WTC11 (cell line): ENCODE measurements around the gene RBM42. TPM values are rescaled to one million over a fixed set of nuclear protein-coding genes. Genes with fewer than 3 reads are reported as not detected.

ENCODE experiments used
- ATAC-seq: fragments of 200-7000 bp; cut with Tn5 transposase; 2 replicates; pipeline ENCODE4 v1.10.0; 2021; ENCODE audit warnings: mild to moderate bottlenecking, moderate library complexity
- CTCF ChIA-PET: fragments of 300-600 bp; sonication (Branson Sonifier 250); formaldehyde crosslinking; loops from one replicate; lab custom pipeline; 2021; ENCODE audit warnings: antibody characterized with exemption; lab: Charles Lee
- POLR2A ChIA-PET: fragments of 350-600 bp; sonication (Branson Sonifier 250); formaldehyde crosslinking; loops from one replicate; lab custom pipeline; 2021; ENCODE audit warnings: antibody characterized with exemption; lab: Charles Lee
- DNase-seq: peaks from one replicate; pipeline ENCODE4 v3.0.0; 2021; ENCODE audit warnings: low spot score
- H3K27ac Mint-ChIP-seq: 2 replicates; pipeline ENCODE4 v1.8.0; 2021; ENCODE audit warnings: mixed read lengths
- H3K27me3 Mint-ChIP-seq: 2 replicates; pipeline ENCODE4 v1.8.0; 2021; ENCODE audit warnings: low read depth, mild to moderate bottlenecking, moderate library complexity, mixed read lengths
- H3K36me3 Mint-ChIP-seq: 2 replicates; pipeline ENCODE4 v1.8.0; 2021; ENCODE audit warnings: mixed read lengths
- H3K4me1 Mint-ChIP-seq: 2 replicates; pipeline ENCODE4 v1.8.0; 2022; ENCODE audit warnings: mixed read lengths
- H3K4me3 Mint-ChIP-seq: 2 replicates; pipeline ENCODE4 v1.8.0; 2021; ENCODE audit warnings: mild to moderate bottlenecking, moderate library complexity, mixed read lengths
- H3K9me3 Mint-ChIP-seq: 2 replicates; pipeline ENCODE4 v1.8.0; 2021; ENCODE audit warnings: mixed read lengths
- AFF4 ChIP-seq: sonication (generic); formaldehyde crosslinking; IDR thresholded peaks from 2 replicates; pipeline ENCODE4 v1.8.1; 2023; ENCODE audit warnings: mild to moderate bottlenecking, missing genetic modification reagents, borderline replicate concordance
- ATF1 ChIP-seq: sonication (generic); formaldehyde crosslinking; IDR thresholded peaks from 2 replicates; pipeline ENCODE4 v1.8.1; 2023; ENCODE audit warnings: mild to moderate bottlenecking, moderate library complexity, missing genetic modification reagents
- E2F1 ChIP-seq: sonication (generic); formaldehyde crosslinking; IDR thresholded peaks from 2 replicates; pipeline ENCODE4 v1.8.0; 2022; ENCODE audit warnings: mild to moderate bottlenecking, missing genetic modification reagents
- E2F5 ChIP-seq: sonication (generic); formaldehyde crosslinking; IDR thresholded peaks from 2 replicates; pipeline ENCODE4 v1.8.1; 2022; ENCODE audit warnings: mild to moderate bottlenecking, moderate library complexity, missing genetic modification reagents
- EMX1 ChIP-seq: fragments of 250-450 bp; sonication (Bioruptor Pico); IDR thresholded peaks from 2 replicates; pipeline ENCODE4 v1.8.0; 2021; ENCODE audit warnings: mild to moderate bottlenecking
- GRHL2 ChIP-seq: fragments of 250-450 bp; sonication (Bioruptor Pico); IDR thresholded peaks from 2 replicates; pipeline ENCODE4 v1.8.0; 2022; ENCODE audit warnings: mild to moderate bottlenecking, moderate library complexity; ENCODE audit not compliant: insufficient replicate concordance, severe bottlenecking
- HMGA2 ChIP-seq: fragments of 250-450 bp; sonication (Bioruptor Pico); IDR thresholded peaks from 2 replicates; pipeline ENCODE4 v1.4.0; 2021; ENCODE audit warnings: mild to moderate bottlenecking, moderate library complexity
- MXD4 ChIP-seq: fragments of 250-450 bp; sonication (Bioruptor Pico); IDR thresholded peaks from 2 replicates; pipeline ENCODE4 v1.8.0; 2021; ENCODE audit warnings: mild to moderate bottlenecking, moderate library complexity, borderline replicate concordance
- NFYB ChIP-seq: sonication (generic); formaldehyde crosslinking; conservative IDR thresholded peaks from 2 replicates; pipeline ENCODE4 v1.8.0; 2022; ENCODE audit warnings: low read depth, missing genetic modification reagents
- PRRX2 ChIP-seq: fragments of 250-450 bp; sonication (Bioruptor Pico); IDR thresholded peaks from 2 replicates; pipeline ENCODE4 v1.8.0; 2021; ENCODE audit warnings: mild to moderate bottlenecking
- RORB ChIP-seq: fragments of 250-450 bp; sonication (Bioruptor Pico); IDR thresholded peaks from 2 replicates; pipeline ENCODE4 v1.9.0; 2021; ENCODE audit warnings: mild to moderate bottlenecking
- USF2 ChIP-seq: sonication (generic); formaldehyde crosslinking; IDR thresholded peaks from 2 replicates; pipeline ENCODE4 v1.8.1; 2023; ENCODE audit warnings: mild to moderate bottlenecking, missing genetic modification reagents, moderate library complexity
- ZNF232 ChIP-seq: sonication (generic); formaldehyde crosslinking; IDR thresholded peaks from 2 replicates; pipeline ENCODE4 v1.8.0; 2022; ENCODE audit warnings: mild to moderate bottlenecking, missing genetic modification reagents
- ZNF416 ChIP-seq: fragments of 250-450 bp; sonication (Bioruptor Pico); IDR thresholded peaks from 2 replicates; pipeline ENCODE4 v1.9.0; 2021; ENCODE audit warnings: mild to moderate bottlenecking, inconsistent platforms
- ZNF532 ChIP-seq: fragments of 250-450 bp; sonication (Bioruptor Pico); IDR thresholded peaks from 2 replicates; pipeline ENCODE4 v1.9.0; 2021; ENCODE audit warnings: mild to moderate bottlenecking, borderline replicate concordance
- total RNA-seq: library from RNA; stranded (reverse); gene quantifications from 3 replicates; pipeline ENCODE4 v1.2.3, GENCODE V29; 2021
- TF ChIP-seq, protein P1 (sequence below): sonication (generic); formaldehyde crosslinking; IDR thresholded peaks from 2 replicates; pipeline ENCODE4 v1.8.0; 2022; ENCODE audit warnings: mild to moderate bottlenecking, missing genetic modification reagents
- TF ChIP-seq, protein P2 (sequence below): sonication (generic); formaldehyde crosslinking; IDR thresholded peaks from 2 replicates; pipeline ENCODE4 v1.8.1; 2022; ENCODE audit warnings: low read depth, missing genetic modification reagents, borderline replicate concordance
- TF ChIP-seq, protein P3 (sequence below): sonication (generic); formaldehyde crosslinking; IDR thresholded peaks from 2 replicates; pipeline ENCODE4 v1.8.1; 2022; ENCODE audit warnings: low read depth, mild to moderate bottlenecking, moderate library complexity, missing genetic modification reagents, borderline replicate concordance
- TF ChIP-seq, protein P4 (sequence below): fragments of 250-450 bp; sonication (Bioruptor Pico); IDR thresholded peaks from 2 replicates; pipeline ENCODE4 v1.9.0; 2021; ENCODE audit warnings: mild to moderate bottlenecking

Gene RBM42
- total RNA-seq, 1 experiment from 2014 or later: 94.9 TPM

DNA sequence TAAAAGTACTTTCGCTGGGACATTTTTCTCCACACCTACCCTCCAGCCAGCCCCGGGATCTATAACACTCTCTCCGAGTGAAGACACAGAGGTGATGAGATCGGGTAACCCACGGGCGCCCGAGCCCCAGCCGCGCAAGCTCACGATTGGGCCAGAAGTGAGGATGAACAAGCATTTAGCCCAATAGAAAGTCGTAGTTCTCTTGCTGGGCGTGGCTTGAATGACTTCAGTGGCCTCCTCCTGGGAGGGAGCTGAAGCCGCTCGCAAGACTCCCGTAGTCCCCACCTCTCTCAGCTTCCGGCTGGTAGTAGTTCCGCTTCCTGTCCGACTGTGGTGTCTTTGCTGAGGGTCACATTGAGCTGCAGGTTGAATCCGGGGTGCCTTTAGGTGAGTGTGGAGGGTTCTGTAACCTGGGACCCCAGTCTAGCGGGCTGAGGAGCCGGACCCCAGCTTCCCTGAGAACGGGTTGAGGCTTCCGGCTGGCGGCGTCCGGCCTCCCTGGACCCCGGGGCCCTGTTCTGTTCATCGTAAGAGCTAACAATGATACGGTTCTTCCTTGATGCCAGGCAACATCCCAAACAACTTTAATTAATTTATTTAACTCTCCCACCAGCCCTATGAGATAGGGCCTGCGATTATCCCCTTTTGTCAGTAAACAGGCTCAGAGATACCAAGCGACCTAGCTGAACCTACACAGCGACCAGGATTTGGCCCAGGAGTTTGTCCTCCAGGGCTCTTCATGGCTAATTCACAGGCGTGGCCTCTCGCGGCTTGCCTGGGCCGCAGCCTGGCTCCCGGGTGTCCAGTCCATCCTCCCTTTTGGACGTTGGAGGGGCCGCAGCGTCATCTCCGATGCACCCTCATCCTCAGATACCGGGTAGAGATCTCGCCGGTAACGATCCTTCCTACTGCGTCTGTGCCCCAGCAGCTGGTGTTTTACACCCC is 19.5 kb downstream of the RBM42 start, which contains the start of gene COX6B1 (continued):
- TF ChIP-seq ZNF532 (CRISPR knock-in tag): no peak
- peak; percentile 88 for TF ChIP-seq NFYB (CRISPR knock-in tag)
- TF ChIP-seq PRRX2 (CRISPR knock-in tag): no peak
- no peak for TF ChIP-seq MXD4 (CRISPR knock-in tag)
- TF ChIP-seq ZNF232 (CRISPR knock-in tag): peak; percentile 59; the same call in 1 of the 2 replicates
- no peak for TF ChIP-seq HMGA2 (CRISPR knock-in tag)
- no peak for TF ChIP-seq EMX1 (CRISPR knock-in tag)

DNA sequence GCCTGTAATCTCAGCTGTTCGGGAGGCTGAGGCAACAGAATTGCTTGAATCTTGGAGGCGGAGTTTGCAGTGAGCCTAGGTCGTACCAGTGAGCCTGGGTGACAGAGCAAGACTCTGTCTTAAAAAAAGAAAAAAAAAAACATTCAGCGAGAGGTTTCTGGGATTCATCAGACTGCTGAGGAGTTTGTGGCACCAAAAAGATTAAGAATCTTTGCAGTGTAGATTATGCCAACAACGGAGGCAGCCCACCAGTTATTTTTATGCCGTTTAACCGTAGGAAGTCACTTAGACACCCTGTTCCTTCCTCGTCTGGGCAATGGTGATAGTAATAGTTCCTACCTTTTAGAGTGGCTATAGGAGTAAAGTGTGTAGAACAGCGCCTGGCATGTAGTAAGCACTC is 21.7 kb downstream of the RBM42 start:
- H3K4me3 Mint-ChIP-seq: 0 out of 2 replicates have a peak overlapping the region, but pooled peaks have one; percentile 91
- DNase-seq (no peak), ATAC-seq (no peak)
- H3K36me3 Mint-ChIP-seq: peaks cover 31% of the 10 kb centered on the region
- peak overlapping the region; percentile 48; the same call in 1 of the 2 replicates for H3K27ac Mint-ChIP-seq
- CTCF ChIA-PET: no interaction called here
- POLR2A ChIA-PET: interaction anchor here (0.6 kb wide), 1 partner anchor 9 kb away, joined by 4 read pairs; no protein-coding TSS in a partner anchor
- H3K27me3 Mint-ChIP-seq: peaks cover 12% of the 10 kb centered on the region
- H3K9me3 Mint-ChIP-seq: no peaks in the 10 kb centered on the region
- peaks cover 7% of the 10 kb centered on the region for H3K4me1 Mint-ChIP-seq
- TF ChIP-seq MXD4 (CRISPR knock-in tag) (no peak), USF2 (CRISPR knock-in tag) (no peak), RORB (no peak), ATF1 (no peak), AFF4 (CRISPR knock-in tag) (no peak), GRHL2 (CRISPR knock-in tag) (no peak), ZNF416 (CRISPR knock-in tag) (no peak), E2F1 (CRISPR knock-in tag) (no peak), E2F5 (CRISPR knock-in tag) (no peak)
- TF ChIP-seq, protein P1, sequence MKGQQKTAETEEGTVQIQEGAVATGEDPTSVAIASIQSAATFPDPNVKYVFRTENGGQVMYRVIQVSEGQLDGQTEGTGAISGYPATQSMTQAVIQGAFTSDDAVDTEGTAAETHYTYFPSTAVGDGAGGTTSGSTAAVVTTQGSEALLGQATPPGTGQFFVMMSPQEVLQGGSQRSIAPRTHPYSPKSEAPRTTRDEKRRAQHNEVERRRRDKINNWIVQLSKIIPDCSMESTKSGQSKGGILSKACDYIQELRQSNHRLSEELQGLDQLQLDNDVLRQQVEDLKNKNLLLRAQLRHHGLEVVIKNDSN (CRISPR knock-in tag): no peak
- TF ChIP-seq, protein P2, sequence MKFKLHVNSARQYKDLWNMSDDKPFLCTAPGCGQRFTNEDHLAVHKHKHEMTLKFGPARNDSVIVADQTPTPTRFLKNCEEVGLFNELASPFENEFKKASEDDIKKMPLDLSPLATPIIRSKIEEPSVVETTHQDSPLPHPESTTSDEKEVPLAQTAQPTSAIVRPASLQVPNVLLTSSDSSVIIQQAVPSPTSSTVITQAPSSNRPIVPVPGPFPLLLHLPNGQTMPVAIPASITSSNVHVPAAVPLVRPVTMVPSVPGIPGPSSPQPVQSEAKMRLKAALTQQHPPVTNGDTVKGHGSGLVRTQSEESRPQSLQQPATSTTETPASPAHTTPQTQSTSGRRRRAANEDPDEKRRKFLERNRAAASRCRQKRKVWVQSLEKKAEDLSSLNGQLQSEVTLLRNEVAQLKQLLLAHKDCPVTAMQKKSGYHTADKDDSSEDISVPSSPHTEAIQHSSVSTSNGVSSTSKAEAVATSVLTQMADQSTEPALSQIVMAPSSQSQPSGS (CRISPR knock-in tag): no peak
- TF ChIP-seq, protein P3, sequence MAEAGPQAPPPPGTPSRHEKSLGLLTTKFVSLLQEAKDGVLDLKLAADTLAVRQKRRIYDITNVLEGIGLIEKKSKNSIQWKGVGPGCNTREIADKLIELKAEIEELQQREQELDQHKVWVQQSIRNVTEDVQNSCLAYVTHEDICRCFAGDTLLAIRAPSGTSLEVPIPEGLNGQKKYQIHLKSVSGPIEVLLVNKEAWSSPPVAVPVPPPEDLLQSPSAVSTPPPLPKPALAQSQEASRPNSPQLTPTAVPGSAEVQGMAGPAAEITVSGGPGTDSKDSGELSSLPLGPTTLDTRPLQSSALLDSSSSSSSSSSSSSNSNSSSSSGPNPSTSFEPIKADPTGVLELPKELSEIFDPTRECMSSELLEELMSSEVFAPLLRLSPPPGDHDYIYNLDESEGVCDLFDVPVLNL (CRISPR knock-in tag): no peak
- TF ChIP-seq, protein P4, sequence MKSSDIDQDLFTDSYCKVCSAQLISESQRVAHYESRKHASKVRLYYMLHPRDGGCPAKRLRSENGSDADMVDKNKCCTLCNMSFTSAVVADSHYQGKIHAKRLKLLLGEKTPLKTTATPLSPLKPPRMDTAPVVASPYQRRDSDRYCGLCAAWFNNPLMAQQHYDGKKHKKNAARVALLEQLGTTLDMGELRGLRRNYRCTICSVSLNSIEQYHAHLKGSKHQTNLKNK (CRISPR knock-in tag): no peak
